Measurements from ENCODE around the gene SGCD. TPM values are rescaled to one million over a fixed set of nuclear protein-coding genes. Genes with fewer than 3 reads are reported as not detected.

SGCD gene
- total and polyA plus RNA-seq, 2 of the 4 experiments (the other 2 are of a cell fraction): 5.8 to 10.6 TPM

DNA sequence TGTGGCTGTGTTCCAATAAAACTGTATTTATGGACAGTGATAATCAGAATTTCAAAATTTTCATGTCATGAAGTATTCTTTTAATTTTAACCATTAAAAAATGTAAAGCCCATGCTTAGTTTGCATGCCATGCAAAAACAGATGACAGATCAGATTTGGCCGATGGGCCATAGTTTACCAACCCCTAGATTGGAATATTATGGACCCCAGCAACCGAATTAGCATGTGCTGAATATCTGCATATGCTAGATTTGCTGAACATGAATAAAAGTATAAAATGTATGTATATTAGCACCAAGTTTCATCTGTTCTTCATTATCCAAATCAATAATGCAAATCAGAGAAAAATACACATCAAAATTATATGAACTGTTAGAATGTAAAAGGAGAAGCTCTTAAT is 364.6 kb downstream of the SGCD start:
- Histone ChIP-seq H3K14ac (replicated peaks; ENCODE audit: low read depth, low read length) (no peak overlapping the region), H3K4me3 (ENCODE audit: insufficient read depth, low read depth, low read length) (no peak overlapping the region), H3K56ac (ENCODE audit: extremely low read depth, insufficient read depth, low read length) (no peak overlapping the region), H4K5ac (ENCODE audit: low read depth, low read length) (no peak overlapping the region), H3K18ac (ENCODE audit: low read depth, low read length) (no peak overlapping the region), H3K9me3 (ENCODE audit: control insufficient read depth, insufficient read depth, low read length) (no peaks in the 10 kb centered on the region), H2BK120ac (ENCODE audit: low read depth, low read length) (no peak overlapping the region), H3K36me3 (ENCODE audit: control insufficient read depth, insufficient read depth, low read length) (0 out of 2 replicates have a peak, but pooled peaks cover 1% of the 10 kb centered on the region), H2BK15ac (ENCODE audit: low read depth, low read length) (no peak overlapping the region), H2AFZ (replicated peaks; ENCODE audit: low read length, poor library complexity) (no peak overlapping the region), H4K20me1 (ENCODE audit: insufficient read depth, low read length) (no peaks in the 10 kb centered on the region), H4K8ac (ENCODE audit: low read depth in 2 of 2, low read length in 2 of 2) (no peak overlapping the region), H3K79me1 (ENCODE audit: low read depth in 1 of 2, low read length in 2 of 2) (no peaks in the 10 kb centered on the region), H4K91ac (ENCODE audit: insufficient read depth, low read depth, low read length) (no peak overlapping the region), H3K23ac (ENCODE audit: low read depth, low read length) (no peak overlapping the region), H2AK5ac (ENCODE audit: low read depth, low read length) (no peak overlapping the region), H2BK20ac (ENCODE audit: low read depth, low read length) (no peak overlapping the region), H2AK9ac (replicated peaks; ENCODE audit: low read depth, low read length, poor library complexity) (no peak overlapping the region), H3K27me3 (ENCODE audit: control insufficient read depth, insufficient read depth, low read length) (no peaks in the 10 kb centered on the region), H3K4ac (ENCODE audit: low read depth, low read length) (no peak overlapping the region), H3K9me1 (ENCODE audit: insufficient read depth, low read length) (no peaks in the 10 kb centered on the region), H2BK5ac (ENCODE audit: low read depth, low read length, poor library complexity, severe bottlenecking) (no peak overlapping the region), H3K9ac (ENCODE audit: low read depth, low read length) (no peak overlapping the region), H3K27ac (ENCODE audit: insufficient read depth, low read length) (no peak overlapping the region), H3K4me2 (ENCODE audit: low read depth, low read length) (no peak overlapping the region), H3K4me1 (ENCODE audit: control insufficient read depth, insufficient read depth, low read length) (no peaks in the 10 kb centered on the region)
- dilution Hi-C loops (cut with HindIII; ENCODE audit: low sequenced_read_pairs, unreplicated experiment) (no loop called here), intact Hi-C loops (cut with micrococcal nuclease) (no loop called here), in situ Hi-C loops (cut with MboI; ENCODE audit: low sequenced_read_pairs) (no loop called here)
- POLR2A ChIA-PET (ENCODE audit: unreplicated experiment): no interaction called here
- no TSS peak for BruUV-seq (replicated peaks)
- DNase-seq: no peak
- CTCF ChIA-PET: no interaction called here
- WGBS, 2 experiments (ENCODE audit: extremely low coverage in 2 of 2, insufficient read length in 1 of 2): no CpG with 5 or more reads among the region's 2 CpGs
- no peak for TF ChIP-seq MAZ (IDR thresholded peaks at IDR 0.05; ENCODE audit: borderline replicate concordance, low read depth, low read length)
- TF ChIP-seq, protein P1, sequence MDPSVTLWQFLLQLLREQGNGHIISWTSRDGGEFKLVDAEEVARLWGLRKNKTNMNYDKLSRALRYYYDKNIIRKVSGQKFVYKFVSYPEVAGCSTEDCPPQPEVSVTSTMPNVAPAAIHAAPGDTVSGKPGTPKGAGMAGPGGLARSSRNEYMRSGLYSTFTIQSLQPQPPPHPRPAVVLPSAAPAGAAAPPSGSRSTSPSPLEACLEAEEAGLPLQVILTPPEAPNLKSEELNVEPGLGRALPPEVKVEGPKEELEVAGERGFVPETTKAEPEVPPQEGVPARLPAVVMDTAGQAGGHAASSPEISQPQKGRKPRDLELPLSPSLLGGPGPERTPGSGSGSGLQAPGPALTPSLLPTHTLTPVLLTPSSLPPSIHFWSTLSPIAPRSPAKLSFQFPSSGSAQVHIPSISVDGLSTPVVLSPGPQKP (IDR thresholded peaks at IDR 0.05; ENCODE audit: borderline replicate concordance, low read depth, low read length): no peak
- TF ChIP-seq RFX5 (IDR thresholded peaks at IDR 0.05; ENCODE audit: low read depth, low read length): no peak
- no peak for TF ChIP-seq CEBPB (IDR thresholded peaks at IDR 0.05; ENCODE audit: low read depth, low read length)
- TF ChIP-seq FOS (IDR thresholded peaks at IDR 0.05; ENCODE audit: low read depth, low read length): no peak
- no peak for TF ChIP-seq MXI1 (IDR thresholded peaks at IDR 0.05; ENCODE audit: borderline replicate concordance, low read depth, low read length)
- TF ChIP-seq, protein P2, sequence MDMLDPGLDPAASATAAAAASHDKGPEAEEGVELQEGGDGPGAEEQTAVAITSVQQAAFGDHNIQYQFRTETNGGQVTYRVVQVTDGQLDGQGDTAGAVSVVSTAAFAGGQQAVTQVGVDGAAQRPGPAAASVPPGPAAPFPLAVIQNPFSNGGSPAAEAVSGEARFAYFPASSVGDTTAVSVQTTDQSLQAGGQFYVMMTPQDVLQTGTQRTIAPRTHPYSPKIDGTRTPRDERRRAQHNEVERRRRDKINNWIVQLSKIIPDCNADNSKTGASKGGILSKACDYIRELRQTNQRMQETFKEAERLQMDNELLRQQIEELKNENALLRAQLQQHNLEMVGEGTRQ (IDR thresholded peaks at IDR 0.05; ENCODE audit: low read depth, low read length): no peak
- TF ChIP-seq CHD1 (IDR thresholded peaks at IDR 0.05; ENCODE audit: low read depth, low read length): no peak
- TF ChIP-seq NFE2L2 (IDR thresholded peaks at IDR 0.05; ENCODE audit: low read depth, low read length): no peak
- TF ChIP-seq, protein P3, sequence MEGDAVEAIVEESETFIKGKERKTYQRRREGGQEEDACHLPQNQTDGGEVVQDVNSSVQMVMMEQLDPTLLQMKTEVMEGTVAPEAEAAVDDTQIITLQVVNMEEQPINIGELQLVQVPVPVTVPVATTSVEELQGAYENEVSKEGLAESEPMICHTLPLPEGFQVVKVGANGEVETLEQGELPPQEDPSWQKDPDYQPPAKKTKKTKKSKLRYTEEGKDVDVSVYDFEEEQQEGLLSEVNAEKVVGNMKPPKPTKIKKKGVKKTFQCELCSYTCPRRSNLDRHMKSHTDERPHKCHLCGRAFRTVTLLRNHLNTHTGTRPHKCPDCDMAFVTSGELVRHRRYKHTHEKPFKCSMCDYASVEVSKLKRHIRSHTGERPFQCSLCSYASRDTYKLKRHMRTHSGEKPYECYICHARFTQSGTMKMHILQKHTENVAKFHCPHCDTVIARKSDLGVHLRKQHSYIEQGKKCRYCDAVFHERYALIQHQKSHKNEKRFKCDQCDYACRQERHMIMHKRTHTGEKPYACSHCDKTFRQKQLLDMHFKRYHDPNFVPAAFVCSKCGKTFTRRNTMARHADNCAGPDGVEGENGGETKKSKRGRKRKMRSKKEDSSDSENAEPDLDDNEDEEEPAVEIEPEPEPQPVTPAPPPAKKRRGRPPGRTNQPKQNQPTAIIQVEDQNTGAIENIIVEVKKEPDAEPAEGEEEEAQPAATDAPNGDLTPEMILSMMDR (conservative IDR thresholded peaks at IDR 0.05; ENCODE audit: low read depth, low read length): no peak
- ATAC-seq (ENCODE audit: low read depth): no peak

All from IMR-90 (cell line).